HEK293T (cell line): ENCODE data around the gene ADCY2.

Experiments
- ARNT ChIP-seq: fragments of 450-650 bp; IDR thresholded peaks from 2 replicates; pipeline ENCODE4 v1.6.1; 2017; ENCODE audit warnings: mild to moderate bottlenecking
- BHLHE40 ChIP-seq: fragments of 450-650 bp; IDR thresholded peaks from 2 replicates; pipeline ENCODE4 v1.6.1; 2016; ENCODE audit warnings: mild to moderate bottlenecking, moderate library complexity, borderline replicate concordance
- ELF4 ChIP-seq: fragments of 450-650 bp; IDR thresholded peaks from 2 replicates; pipeline ENCODE4 v1.6.1; 2017; ENCODE audit warnings: antibody characterized with exemption
- FOXK2 ChIP-seq: fragments of 450-650 bp; IDR thresholded peaks from 2 replicates; pipeline ENCODE4 v1.6.1; 2016; ENCODE audit warnings: mild to moderate bottlenecking
- FOXM1 ChIP-seq: fragments of 450-650 bp; IDR thresholded peaks from 2 replicates; pipeline ENCODE4 v1.6.1; 2017; ENCODE audit warnings: mild to moderate bottlenecking, borderline replicate concordance
- HDGF ChIP-seq: fragments of 450-650 bp; IDR thresholded peaks from 2 replicates; pipeline ENCODE4 v1.6.1; 2017; ENCODE audit warnings: antibody characterized with exemption, borderline replicate concordance
- L3MBTL2 ChIP-seq: fragments of 450-650 bp; conservative IDR thresholded peaks from 2 replicates; pipeline ENCODE4 v1.6.1; 2016; ENCODE audit warnings: mild to moderate bottlenecking
- NFRKB ChIP-seq: fragments of 450-650 bp; IDR thresholded peaks from 2 replicates; pipeline ENCODE4 v1.6.1; 2016; ENCODE audit warnings: mild to moderate bottlenecking, moderate library complexity
- SP1 ChIP-seq: fragments of 450-650 bp; IDR thresholded peaks from 2 replicates; pipeline ENCODE4 v1.6.1; 2017
- SUZ12 ChIP-seq: fragments of 450-650 bp; IDR thresholded peaks from 2 replicates; pipeline ENCODE4 v1.6.1; 2016; ENCODE audit warnings: mild to moderate bottlenecking
- TARDBP ChIP-seq: fragments of 450-650 bp; IDR thresholded peaks from 2 replicates; pipeline ENCODE4 v1.6.1; 2016

- TF ChIP-seq ARNT (no peak), BHLHE40 (no peak), TARDBP (no peak), FOXM1 (no peak), SUZ12 (no peak), NFRKB (no peak), L3MBTL2 (no peak), SP1 (no peak), ELF4 (no peak), FOXK2 (no peak), HDGF (no peak)
These were observed 98.7 kb downstream of the ADCY2 start for GRCh38 chr5:7494481-7495130.
